ENCODE data around the gene NCAPD2.

Gene NCAPD2

GRCh38 chr12:6540181-6540877, 46.4 kb downstream of the NCAPD2 start:
- DNase-seq = no peak
- H3K4me3 ChIP-seq (ENCODE audit: low read depth, low read length) = no peak overlapping the region
- H3K27ac ChIP-seq = no peak overlapping the region
- peaks cover 75% of the 10 kb centered on the region for H3K36me3 ChIP-seq
- H3K9me3 ChIP-seq (ENCODE audit: severe bottlenecking) = no peaks in the 10 kb centered on the region
- no peak for TF ChIP-seq CTCF (IDR thresholded peaks at IDR 0.05; ENCODE audit: low read depth, low read length)
- no peaks in the 10 kb centered on the region for H3K27me3 ChIP-seq (ENCODE audit: insufficient read depth, low read depth, severe bottlenecking)

GRCh38 chr12:6541371-6542165, 47.7 kb downstream of the NCAPD2 start:
- TF ChIP-seq CTCF (IDR thresholded peaks at IDR 0.05; ENCODE audit: low read depth, low read length) = no peak
- H3K27ac ChIP-seq = no peak overlapping the region
- H3K36me3 ChIP-seq = peaks cover 68% of the 10 kb centered on the region
- H3K4me3 ChIP-seq (ENCODE audit: low read depth, low read length) = no peak overlapping the region
- DNase-seq = no peak
- no peaks in the 10 kb centered on the region for H3K9me3 ChIP-seq (ENCODE audit: severe bottlenecking)
- H3K27me3 ChIP-seq (ENCODE audit: insufficient read depth, low read depth, severe bottlenecking) = no peaks in the 10 kb centered on the region

- H3K27me3 ChIP-seq (ENCODE audit: insufficient read depth, low read depth, severe bottlenecking) = no peaks in the 10 kb centered on the region
- no peak for DNase-seq
- no peak for TF ChIP-seq CTCF (IDR thresholded peaks at IDR 0.05; ENCODE audit: low read depth, low read length)
- no peaks in the 10 kb centered on the region for H3K9me3 ChIP-seq (ENCODE audit: severe bottlenecking)
- no peak overlapping the region for H3K27ac ChIP-seq
- H3K4me3 ChIP-seq (ENCODE audit: low read depth, low read length) = no peak overlapping the region
- H3K36me3 ChIP-seq = peaks cover 68% of the 10 kb centered on the region
Measured at GRCh38 chr12:6542209-6543009, 48.5 kb downstream of the NCAPD2 start.

GRCh38 chr12:6546016-6546415, 52.1 kb downstream of the NCAPD2 start:
- H3K9me3 ChIP-seq (ENCODE audit: severe bottlenecking) = no peaks in the 10 kb centered on the region
- H3K27ac ChIP-seq = no peak overlapping the region
- peaks cover 67% of the 10 kb centered on the region for H3K36me3 ChIP-seq
- TF ChIP-seq CTCF (IDR thresholded peaks at IDR 0.05; ENCODE audit: low read depth, low read length) = no peak
- no peaks in the 10 kb centered on the region for H3K27me3 ChIP-seq (ENCODE audit: insufficient read depth, low read depth, severe bottlenecking)
- no peak for DNase-seq
- no peak overlapping the region for H3K4me3 ChIP-seq (ENCODE audit: low read depth, low read length)

GRCh38 chr12:6547566-6547965, 53.7 kb downstream of the NCAPD2 start:
- DNase-seq = no peak
- Histone ChIP-seq H3K27ac (no peak overlapping the region), H3K4me3 (ENCODE audit: low read depth, low read length) (no peak overlapping the region), H3K36me3 (peaks cover 72% of the 10 kb centered on the region), H3K27me3 (ENCODE audit: insufficient read depth, low read depth, severe bottlenecking) (no peaks in the 10 kb centered on the region), H3K9me3 (ENCODE audit: severe bottlenecking) (no peaks in the 10 kb centered on the region)
- TF ChIP-seq CTCF (IDR thresholded peaks at IDR 0.05; ENCODE audit: low read depth, low read length) = no peak

All from WERI-Rb-1 (cell line).